ENCODE data around the gene PPP2R5B.

The PPP2R5B gene

GRCh38 chr11:64917663-64917995 lies 6.9 kb upstream of the PPP2R5B start:
- TF ChIP-seq CTCF (IDR thresholded peaks at IDR 0.05; ENCODE audit: low read depth, low read length, missing control alignments), result no peak
- Histone ChIP-seq H3K27me3 (replicated peaks) (no peaks in the 10 kb centered on the region), H3K27ac (peak overlapping the region; percentile 37), H3K4me3 (ENCODE audit: low read depth, low read length) (peak overlapping the region; percentile 58), H3K36me3 (replicated peaks) (peaks cover 12% of the 10 kb centered on the region)
- no peak for DNase-seq
- in situ Hi-C loops (cut with HindIII; ENCODE audit: low pct_ligation_motif_present, low sequenced_read_pairs), result no loop called here

GRCh38 chr11:64918017-64918416 lies 6.5 kb upstream of the PPP2R5B start:
- peak; percentile 43 for DNase-seq
- Histone ChIP-seq H3K27ac (peak overlapping the region; percentile 37), H3K27me3 (replicated peaks) (no peaks in the 10 kb centered on the region), H3K36me3 (replicated peaks) (peaks cover 8% of the 10 kb centered on the region), H3K4me3 (ENCODE audit: low read depth, low read length) (peak overlapping the region; percentile 58)
- TF ChIP-seq CTCF (IDR thresholded peaks at IDR 0.05; ENCODE audit: low read depth, low read length, missing control alignments), result peak; percentile 55
- in situ Hi-C loops (cut with HindIII; ENCODE audit: low pct_ligation_motif_present, low sequenced_read_pairs), result no loop called here

- H3K27ac ChIP-seq, result no peak overlapping the region
- in situ Hi-C loops (cut with HindIII; ENCODE audit: low pct_ligation_motif_present, low sequenced_read_pairs), result no loop called here
These were observed 4.9 kb upstream of the PPP2R5B start for GRCh38 chr11:64919627-64920026.

GRCh38 chr11:64920124-64920523 lies 4.4 kb upstream of the PPP2R5B start:
- in situ Hi-C loops (cut with HindIII; ENCODE audit: low pct_ligation_motif_present, low sequenced_read_pairs), result no loop called here
- DNase-seq, result no peak
- Histone ChIP-seq H3K4me3 (ENCODE audit: low read depth, low read length) (no peak overlapping the region), H3K36me3 (replicated peaks) (no peaks in the 10 kb centered on the region), H3K27ac (no peak overlapping the region), H3K27me3 (replicated peaks) (no peaks in the 10 kb centered on the region)
- TF ChIP-seq CTCF (IDR thresholded peaks at IDR 0.05; ENCODE audit: low read depth, low read length, missing control alignments), result no peak

More at GRCh38 chr11:64919627-64920026, 4.9 kb upstream of the PPP2R5B start:
- H3K36me3 ChIP-seq (replicated peaks), result no peaks in the 10 kb centered on the region
- H3K4me3 ChIP-seq (ENCODE audit: low read depth, low read length), result no peak overlapping the region
- H3K27me3 ChIP-seq (replicated peaks), result no peaks in the 10 kb centered on the region
- no peak for DNase-seq
- no peak for TF ChIP-seq CTCF (IDR thresholded peaks at IDR 0.05; ENCODE audit: low read depth, low read length, missing control alignments)

- in situ Hi-C loops (cut with HindIII; ENCODE audit: low pct_ligation_motif_present, low sequenced_read_pairs), result no loop called here
- no peak for DNase-seq
- no peak for TF ChIP-seq CTCF (IDR thresholded peaks at IDR 0.05; ENCODE audit: low read depth, low read length, missing control alignments)
- no peaks in the 10 kb centered on the region for H3K27me3 ChIP-seq (replicated peaks)
- H3K4me3 ChIP-seq (ENCODE audit: low read depth, low read length), result no peak overlapping the region
- H3K36me3 ChIP-seq (replicated peaks), result peaks cover under 1% of the 10 kb centered on the region
- no peak overlapping the region for H3K27ac ChIP-seq
These were observed 3.1 kb upstream of the PPP2R5B start for GRCh38 chr11:64921384-64921783.

- in situ Hi-C loops (cut with HindIII; ENCODE audit: low pct_ligation_motif_present, low sequenced_read_pairs), result no loop called here
- TF ChIP-seq CTCF (IDR thresholded peaks at IDR 0.05; ENCODE audit: low read depth, low read length, missing control alignments), result no peak
- DNase-seq, result no peak
- Histone ChIP-seq H3K27ac (no peak overlapping the region), H3K4me3 (ENCODE audit: low read depth, low read length) (no peak overlapping the region), H3K27me3 (replicated peaks) (no peaks in the 10 kb centered on the region), H3K36me3 (replicated peaks) (peaks cover 10% of the 10 kb centered on the region)
These were observed 1.3 kb upstream of the PPP2R5B start for GRCh38 chr11:64923151-64923661.

Measured in brain microvascular endothelial cell (primary cell).